Hepatocyte (in vitro differentiated cells): ENCODE data around the gene PLPP4.

Source experiments
- CTCF ChIP-seq: fragments of 200-600 bp; sonication (generic); IDR thresholded peaks from 2 replicates; pipeline ENCODE4 v1.5.1; 2016; ENCODE audit warnings: antibody characterized with exemption, mild to moderate bottlenecking; ENCODE audit not compliant: poor library complexity
- EZH2 ChIP-seq: fragments of 200-600 bp; sonication (generic); IDR thresholded peaks from 2 replicates; pipeline ENCODE4 v1.6.1; 2016; ENCODE audit warnings: antibody characterized with exemption, mild to moderate bottlenecking, borderline replicate concordance

GRCh38 chr10:120505056-120505455 is 48.0 kb downstream of the PLPP4 start:
- no peak for TF ChIP-seq EZH2
- no peak for TF ChIP-seq CTCF
